WTC11 (cell line): ENCODE data around the gene VKORC1. TPM values are rescaled to one million over a fixed set of nuclear protein-coding genes. Genes with fewer than 3 reads are reported as not detected.

ENCODE experiments used
- ATF1 ChIP-seq: sonication (generic); formaldehyde crosslinking; IDR thresholded peaks from 2 replicates; pipeline ENCODE4 v1.8.1; 2023; ENCODE audit warnings: mild to moderate bottlenecking, moderate library complexity, missing genetic modification reagents
- CREM ChIP-seq: sonication (generic); formaldehyde crosslinking; IDR thresholded peaks from 2 replicates; pipeline ENCODE4 v1.8.1; 2022; ENCODE audit warnings: mild to moderate bottlenecking, missing genetic modification reagents, moderate library complexity
- FOXK1 ChIP-seq: sonication (generic); formaldehyde crosslinking; IDR thresholded peaks from 2 replicates; pipeline ENCODE4 v1.8.0; 2022; ENCODE audit warnings: mild to moderate bottlenecking, moderate library complexity, missing genetic modification reagents
- GRHL2 ChIP-seq: fragments of 250-450 bp; sonication (Bioruptor Pico); IDR thresholded peaks from 2 replicates; pipeline ENCODE4 v1.8.0; 2022; ENCODE audit warnings: mild to moderate bottlenecking, moderate library complexity; ENCODE audit not compliant: insufficient replicate concordance, severe bottlenecking
- GTF2I ChIP-seq: fragments of 250-450 bp; sonication (Bioruptor Pico); conservative IDR thresholded peaks from 2 replicates; pipeline ENCODE4 v1.4.0; 2021; ENCODE audit warnings: mild to moderate bottlenecking
- HMGA2 ChIP-seq: fragments of 250-450 bp; sonication (Bioruptor Pico); IDR thresholded peaks from 2 replicates; pipeline ENCODE4 v1.4.0; 2021; ENCODE audit warnings: mild to moderate bottlenecking, moderate library complexity
- IRF2 ChIP-seq: sonication (generic); formaldehyde crosslinking; IDR thresholded peaks from 2 replicates; pipeline ENCODE4 v1.8.0; 2022; ENCODE audit warnings: low read depth, missing genetic modification reagents, borderline replicate concordance
- MXD4 ChIP-seq: fragments of 250-450 bp; sonication (Bioruptor Pico); IDR thresholded peaks from 2 replicates; pipeline ENCODE4 v1.8.0; 2021; ENCODE audit warnings: mild to moderate bottlenecking, moderate library complexity, borderline replicate concordance
- OVOL2 ChIP-seq: fragments of 250-450 bp; sonication (Bioruptor Pico); IDR thresholded peaks from 2 replicates; pipeline ENCODE4 v1.9.0; 2021; ENCODE audit warnings: mild to moderate bottlenecking, borderline replicate concordance
- SMAD3 ChIP-seq: sonication (generic); formaldehyde crosslinking; IDR thresholded peaks from 2 replicates; pipeline ENCODE4 v1.8.0; 2022; ENCODE audit warnings: missing genetic modification reagents, mild to moderate bottlenecking, borderline replicate concordance
- SMAD4 ChIP-seq: sonication (generic); formaldehyde crosslinking; IDR thresholded peaks from 2 replicates; pipeline ENCODE4 v1.8.0; 2022; ENCODE audit warnings: mild to moderate bottlenecking, missing genetic modification reagents
- SOX15 ChIP-seq: fragments of 250-450 bp; sonication (Bioruptor Pico); IDR thresholded peaks from 2 replicates; pipeline ENCODE4 v1.9.0; 2021; ENCODE audit warnings: mild to moderate bottlenecking
- TEAD1 ChIP-seq: sonication (generic); formaldehyde crosslinking; IDR thresholded peaks from 2 replicates; pipeline ENCODE4 v1.8.0; 2022; ENCODE audit warnings: mild to moderate bottlenecking, missing genetic modification reagents
- ZNF263 ChIP-seq: sonication (generic); formaldehyde crosslinking; IDR thresholded peaks from 2 replicates; pipeline ENCODE4 v1.8.1; 2022; ENCODE audit warnings: low read depth, mild to moderate bottlenecking, moderate library complexity, missing genetic modification reagents
- ZNF416 ChIP-seq: fragments of 250-450 bp; sonication (Bioruptor Pico); IDR thresholded peaks from 2 replicates; pipeline ENCODE4 v1.9.0; 2021; ENCODE audit warnings: mild to moderate bottlenecking, inconsistent platforms
- total RNA-seq: library from RNA; stranded (reverse); gene quantifications from 3 replicates; pipeline ENCODE4 v1.2.3, GENCODE V29; 2021
- TF ChIP-seq, protein P1 (sequence below): fragments of 250-450 bp; sonication (Bioruptor Pico); conservative IDR thresholded peaks from 2 replicates; pipeline ENCODE4 v1.9.0; 2021; ENCODE audit warnings: mild to moderate bottlenecking
- TF ChIP-seq, protein P2 (sequence below): sonication (generic); formaldehyde crosslinking; IDR thresholded peaks from 2 replicates; pipeline ENCODE4 v1.8.1; 2023; ENCODE audit warnings: mild to moderate bottlenecking, missing genetic modification reagents, moderate library complexity
- TF ChIP-seq, protein P3 (sequence below): sonication (generic); formaldehyde crosslinking; IDR thresholded peaks from 2 replicates; pipeline ENCODE4 v1.8.0; 2022; ENCODE audit warnings: mild to moderate bottlenecking, missing genetic modification reagents
- TF ChIP-seq, protein P4 (sequence below): fragments of 250-450 bp; sonication (Bioruptor Pico); IDR thresholded peaks from 2 replicates; pipeline ENCODE4 v1.9.0; 2021; ENCODE audit warnings: mild to moderate bottlenecking
- TF ChIP-seq, protein P5 (sequence below): sonication (generic); formaldehyde crosslinking; conservative IDR thresholded peaks from 2 replicates; pipeline ENCODE4 v1.8.1; 2023; ENCODE audit warnings: mild to moderate bottlenecking, low read depth, missing genetic modification reagents, moderate library complexity
- TF ChIP-seq, protein P6 (sequence below): sonication (generic); formaldehyde crosslinking; IDR thresholded peaks from 2 replicates; pipeline ENCODE4 v1.8.1; 2022; ENCODE audit warnings: mild to moderate bottlenecking, missing genetic modification reagents, moderate library complexity, borderline replicate concordance
- TF ChIP-seq, protein P7 (sequence below): sonication (generic); formaldehyde crosslinking; IDR thresholded peaks from 2 replicates; pipeline ENCODE4 v1.8.0; 2023; ENCODE audit warnings: mild to moderate bottlenecking, missing genetic modification reagents
- TF ChIP-seq, protein P8 (sequence below): sonication (generic); formaldehyde crosslinking; conservative IDR thresholded peaks from 2 replicates; pipeline ENCODE4 v1.8.1; 2022; ENCODE audit warnings: mild to moderate bottlenecking, missing genetic modification reagents
- TF ChIP-seq, protein P9 (sequence below): fragments of 200-600 bp; IDR thresholded peaks from 2 replicates; pipeline ENCODE4 v1.8.0; 2022; ENCODE audit warnings: antibody characterized with exemption

VKORC1 gene
- total RNA-seq, 1 experiment from 2014 or later, result 85.7 TPM

DNA sequence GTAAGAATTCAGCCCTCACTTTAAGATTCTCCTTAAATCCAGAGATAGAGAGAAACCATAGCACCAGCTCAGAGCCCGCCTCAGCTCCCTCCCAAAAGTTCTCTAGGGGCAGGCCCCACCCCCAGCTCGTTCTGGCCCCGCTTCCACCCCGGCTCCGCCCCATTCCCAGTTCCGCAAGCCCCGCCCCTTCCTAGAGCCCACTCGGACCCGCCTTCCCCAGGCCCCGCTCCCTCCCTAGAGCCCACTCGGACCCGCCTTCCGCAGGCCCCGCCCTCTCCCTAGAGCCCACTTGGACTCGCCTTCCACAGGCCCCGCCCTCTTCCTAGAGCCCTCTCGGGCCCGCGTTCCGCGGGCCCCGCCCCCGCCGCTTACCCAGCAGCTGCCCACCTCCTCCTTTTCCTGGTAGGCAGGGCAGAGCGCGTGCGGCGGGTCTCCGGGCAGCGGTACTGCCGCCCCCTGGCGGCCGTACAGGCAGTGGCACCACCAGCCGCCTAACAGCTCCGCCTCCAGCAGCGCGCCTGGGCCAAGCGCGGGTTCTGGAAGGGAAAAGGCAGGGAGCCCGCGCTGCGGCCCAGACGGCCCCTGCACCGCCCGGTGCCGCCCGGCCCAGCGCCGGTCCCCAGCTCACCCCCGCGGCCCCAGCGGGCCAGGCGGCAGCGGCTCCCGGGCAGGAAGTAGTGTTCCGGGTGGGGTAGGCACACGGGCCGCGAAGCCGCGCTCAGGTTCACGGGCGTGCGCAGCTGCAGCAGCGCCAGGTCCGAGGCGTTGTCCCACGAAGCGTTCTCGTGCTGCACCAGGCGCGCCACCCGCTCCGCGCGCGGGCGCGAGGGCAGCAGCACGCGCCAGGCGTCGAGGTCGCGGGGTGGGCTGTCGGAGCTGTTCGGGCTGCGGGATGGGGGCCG lies 47.8 kb upstream of the VKORC1 start (continued):
- TF ChIP-seq, protein P1, sequence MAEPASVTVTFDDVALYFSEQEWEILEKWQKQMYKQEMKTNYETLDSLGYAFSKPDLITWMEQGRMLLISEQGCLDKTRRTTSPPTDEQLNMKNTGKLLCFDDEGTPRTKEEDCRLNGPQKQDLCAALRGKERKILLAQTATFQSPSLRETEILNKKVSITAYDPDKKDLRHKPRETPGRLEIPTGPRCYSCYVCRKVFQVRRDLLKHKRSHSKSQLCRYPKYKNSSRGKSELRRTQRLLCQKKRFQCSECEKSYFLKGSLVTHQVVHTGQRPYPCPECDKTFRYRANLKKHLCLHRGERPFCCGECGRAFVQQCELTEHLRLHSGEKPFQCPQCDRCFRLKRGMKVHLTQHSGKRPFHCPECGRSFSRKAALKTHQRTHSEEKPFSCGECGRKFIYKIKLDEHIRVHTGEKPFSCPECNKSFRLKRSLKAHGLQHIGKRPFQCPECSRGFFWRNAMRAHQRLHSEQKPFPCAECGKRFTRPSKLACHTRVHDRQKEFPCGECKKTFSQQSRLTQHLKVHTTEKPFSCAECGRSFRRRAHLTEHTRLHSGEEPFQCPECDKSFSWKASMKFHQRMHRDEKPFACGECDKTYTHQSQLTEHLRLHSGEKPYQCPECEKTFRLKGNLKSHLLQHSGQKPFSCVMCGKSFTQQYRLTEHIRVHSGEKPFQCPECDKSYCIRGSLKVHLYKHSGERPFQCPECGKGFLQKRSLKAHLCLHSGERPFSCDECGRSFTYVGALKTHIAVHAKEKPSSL (CRISPR knock-in tag), result no peak
- TF ChIP-seq ZNF263 (CRISPR knock-in tag) (peak; percentile 54; the same call in 1 of the 2 replicates), SMAD3 (CRISPR knock-in tag) (no peak; the same call in 1 of the 2 replicates), GTF2I (no peak), ZNF416 (no peak), SOX15 (CRISPR knock-in tag) (no peak), TEAD1 (CRISPR knock-in tag) (peak; percentile 95; the same call in 1 of the 2 replicates), FOXK1 (CRISPR knock-in tag) (peak; percentile 86; the same call in 1 of the 2 replicates), GRHL2 (no peak), MXD4 (CRISPR knock-in tag) (no peak), SMAD4 (CRISPR knock-in tag) (peak; percentile 90; the same call in 1 of the 2 replicates), IRF2 (CRISPR knock-in tag) (peak; percentile 79), ATF1 (CRISPR knock-in tag) (no peak; the same call in 1 of the 2 replicates), CREM (CRISPR knock-in tag) (peak; percentile 78; the same call in 1 of the 2 replicates), OVOL2 (CRISPR knock-in tag) (no peak), HMGA2 (CRISPR knock-in tag) (no peak)
- TF ChIP-seq, protein P2, sequence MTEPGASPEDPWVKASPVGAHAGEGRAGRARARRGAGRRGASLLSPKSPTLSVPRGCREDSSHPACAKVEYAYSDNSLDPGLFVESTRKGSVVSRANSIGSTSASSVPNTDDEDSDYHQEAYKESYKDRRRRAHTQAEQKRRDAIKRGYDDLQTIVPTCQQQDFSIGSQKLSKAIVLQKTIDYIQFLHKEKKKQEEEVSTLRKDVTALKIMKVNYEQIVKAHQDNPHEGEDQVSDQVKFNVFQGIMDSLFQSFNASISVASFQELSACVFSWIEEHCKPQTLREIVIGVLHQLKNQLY (CRISPR knock-in tag), result 0 out of 2 replicates have a peak, but pooled peaks have one; percentile 29
- TF ChIP-seq, protein P3, sequence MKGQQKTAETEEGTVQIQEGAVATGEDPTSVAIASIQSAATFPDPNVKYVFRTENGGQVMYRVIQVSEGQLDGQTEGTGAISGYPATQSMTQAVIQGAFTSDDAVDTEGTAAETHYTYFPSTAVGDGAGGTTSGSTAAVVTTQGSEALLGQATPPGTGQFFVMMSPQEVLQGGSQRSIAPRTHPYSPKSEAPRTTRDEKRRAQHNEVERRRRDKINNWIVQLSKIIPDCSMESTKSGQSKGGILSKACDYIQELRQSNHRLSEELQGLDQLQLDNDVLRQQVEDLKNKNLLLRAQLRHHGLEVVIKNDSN (CRISPR knock-in tag), result peak; percentile 53
- TF ChIP-seq, protein P4, sequence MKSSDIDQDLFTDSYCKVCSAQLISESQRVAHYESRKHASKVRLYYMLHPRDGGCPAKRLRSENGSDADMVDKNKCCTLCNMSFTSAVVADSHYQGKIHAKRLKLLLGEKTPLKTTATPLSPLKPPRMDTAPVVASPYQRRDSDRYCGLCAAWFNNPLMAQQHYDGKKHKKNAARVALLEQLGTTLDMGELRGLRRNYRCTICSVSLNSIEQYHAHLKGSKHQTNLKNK (CRISPR knock-in tag), result no peak
- TF ChIP-seq, protein P5, sequence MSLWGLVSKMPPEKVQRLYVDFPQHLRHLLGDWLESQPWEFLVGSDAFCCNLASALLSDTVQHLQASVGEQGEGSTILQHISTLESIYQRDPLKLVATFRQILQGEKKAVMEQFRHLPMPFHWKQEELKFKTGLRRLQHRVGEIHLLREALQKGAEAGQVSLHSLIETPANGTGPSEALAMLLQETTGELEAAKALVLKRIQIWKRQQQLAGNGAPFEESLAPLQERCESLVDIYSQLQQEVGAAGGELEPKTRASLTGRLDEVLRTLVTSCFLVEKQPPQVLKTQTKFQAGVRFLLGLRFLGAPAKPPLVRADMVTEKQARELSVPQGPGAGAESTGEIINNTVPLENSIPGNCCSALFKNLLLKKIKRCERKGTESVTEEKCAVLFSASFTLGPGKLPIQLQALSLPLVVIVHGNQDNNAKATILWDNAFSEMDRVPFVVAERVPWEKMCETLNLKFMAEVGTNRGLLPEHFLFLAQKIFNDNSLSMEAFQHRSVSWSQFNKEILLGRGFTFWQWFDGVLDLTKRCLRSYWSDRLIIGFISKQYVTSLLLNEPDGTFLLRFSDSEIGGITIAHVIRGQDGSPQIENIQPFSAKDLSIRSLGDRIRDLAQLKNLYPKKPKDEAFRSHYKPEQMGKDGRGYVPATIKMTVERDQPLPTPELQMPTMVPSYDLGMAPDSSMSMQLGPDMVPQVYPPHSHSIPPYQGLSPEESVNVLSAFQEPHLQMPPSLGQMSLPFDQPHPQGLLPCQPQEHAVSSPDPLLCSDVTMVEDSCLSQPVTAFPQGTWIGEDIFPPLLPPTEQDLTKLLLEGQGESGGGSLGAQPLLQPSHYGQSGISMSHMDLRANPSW, result 0 out of 2 replicates have a peak, but pooled peaks have one; percentile 79
- TF ChIP-seq, protein P6, sequence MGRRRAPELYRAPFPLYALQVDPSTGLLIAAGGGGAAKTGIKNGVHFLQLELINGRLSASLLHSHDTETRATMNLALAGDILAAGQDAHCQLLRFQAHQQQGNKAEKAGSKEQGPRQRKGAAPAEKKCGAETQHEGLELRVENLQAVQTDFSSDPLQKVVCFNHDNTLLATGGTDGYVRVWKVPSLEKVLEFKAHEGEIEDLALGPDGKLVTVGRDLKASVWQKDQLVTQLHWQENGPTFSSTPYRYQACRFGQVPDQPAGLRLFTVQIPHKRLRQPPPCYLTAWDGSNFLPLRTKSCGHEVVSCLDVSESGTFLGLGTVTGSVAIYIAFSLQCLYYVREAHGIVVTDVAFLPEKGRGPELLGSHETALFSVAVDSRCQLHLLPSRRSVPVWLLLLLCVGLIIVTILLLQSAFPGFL (CRISPR knock-in tag), result peak; percentile 68; the same call in 1 of the 2 replicates
- TF ChIP-seq, protein P7, sequence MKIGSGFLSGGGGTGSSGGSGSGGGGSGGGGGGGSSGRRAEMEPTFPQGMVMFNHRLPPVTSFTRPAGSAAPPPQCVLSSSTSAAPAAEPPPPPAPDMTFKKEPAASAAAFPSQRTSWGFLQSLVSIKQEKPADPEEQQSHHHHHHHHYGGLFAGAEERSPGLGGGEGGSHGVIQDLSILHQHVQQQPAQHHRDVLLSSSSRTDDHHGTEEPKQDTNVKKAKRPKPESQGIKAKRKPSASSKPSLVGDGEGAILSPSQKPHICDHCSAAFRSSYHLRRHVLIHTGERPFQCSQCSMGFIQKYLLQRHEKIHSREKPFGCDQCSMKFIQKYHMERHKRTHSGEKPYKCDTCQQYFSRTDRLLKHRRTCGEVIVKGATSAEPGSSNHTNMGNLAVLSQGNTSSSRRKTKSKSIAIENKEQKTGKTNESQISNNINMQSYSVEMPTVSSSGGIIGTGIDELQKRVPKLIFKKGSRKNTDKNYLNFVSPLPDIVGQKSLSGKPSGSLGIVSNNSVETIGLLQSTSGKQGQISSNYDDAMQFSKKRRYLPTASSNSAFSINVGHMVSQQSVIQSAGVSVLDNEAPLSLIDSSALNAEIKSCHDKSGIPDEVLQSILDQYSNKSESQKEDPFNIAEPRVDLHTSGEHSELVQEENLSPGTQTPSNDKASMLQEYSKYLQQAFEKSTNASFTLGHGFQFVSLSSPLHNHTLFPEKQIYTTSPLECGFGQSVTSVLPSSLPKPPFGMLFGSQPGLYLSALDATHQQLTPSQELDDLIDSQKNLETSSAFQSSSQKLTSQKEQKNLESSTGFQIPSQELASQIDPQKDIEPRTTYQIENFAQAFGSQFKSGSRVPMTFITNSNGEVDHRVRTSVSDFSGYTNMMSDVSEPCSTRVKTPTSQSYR, result no peak
- TF ChIP-seq, protein P8, sequence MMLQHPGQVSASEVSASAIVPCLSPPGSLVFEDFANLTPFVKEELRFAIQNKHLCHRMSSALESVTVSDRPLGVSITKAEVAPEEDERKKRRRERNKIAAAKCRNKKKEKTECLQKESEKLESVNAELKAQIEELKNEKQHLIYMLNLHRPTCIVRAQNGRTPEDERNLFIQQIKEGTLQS (CRISPR knock-in tag), result no peak
- TF ChIP-seq, protein P9, sequence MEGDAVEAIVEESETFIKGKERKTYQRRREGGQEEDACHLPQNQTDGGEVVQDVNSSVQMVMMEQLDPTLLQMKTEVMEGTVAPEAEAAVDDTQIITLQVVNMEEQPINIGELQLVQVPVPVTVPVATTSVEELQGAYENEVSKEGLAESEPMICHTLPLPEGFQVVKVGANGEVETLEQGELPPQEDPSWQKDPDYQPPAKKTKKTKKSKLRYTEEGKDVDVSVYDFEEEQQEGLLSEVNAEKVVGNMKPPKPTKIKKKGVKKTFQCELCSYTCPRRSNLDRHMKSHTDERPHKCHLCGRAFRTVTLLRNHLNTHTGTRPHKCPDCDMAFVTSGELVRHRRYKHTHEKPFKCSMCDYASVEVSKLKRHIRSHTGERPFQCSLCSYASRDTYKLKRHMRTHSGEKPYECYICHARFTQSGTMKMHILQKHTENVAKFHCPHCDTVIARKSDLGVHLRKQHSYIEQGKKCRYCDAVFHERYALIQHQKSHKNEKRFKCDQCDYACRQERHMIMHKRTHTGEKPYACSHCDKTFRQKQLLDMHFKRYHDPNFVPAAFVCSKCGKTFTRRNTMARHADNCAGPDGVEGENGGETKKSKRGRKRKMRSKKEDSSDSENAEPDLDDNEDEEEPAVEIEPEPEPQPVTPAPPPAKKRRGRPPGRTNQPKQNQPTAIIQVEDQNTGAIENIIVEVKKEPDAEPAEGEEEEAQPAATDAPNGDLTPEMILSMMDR, result peak; percentile 94
